ENCODE data around the gene RIC3.

DNA sequence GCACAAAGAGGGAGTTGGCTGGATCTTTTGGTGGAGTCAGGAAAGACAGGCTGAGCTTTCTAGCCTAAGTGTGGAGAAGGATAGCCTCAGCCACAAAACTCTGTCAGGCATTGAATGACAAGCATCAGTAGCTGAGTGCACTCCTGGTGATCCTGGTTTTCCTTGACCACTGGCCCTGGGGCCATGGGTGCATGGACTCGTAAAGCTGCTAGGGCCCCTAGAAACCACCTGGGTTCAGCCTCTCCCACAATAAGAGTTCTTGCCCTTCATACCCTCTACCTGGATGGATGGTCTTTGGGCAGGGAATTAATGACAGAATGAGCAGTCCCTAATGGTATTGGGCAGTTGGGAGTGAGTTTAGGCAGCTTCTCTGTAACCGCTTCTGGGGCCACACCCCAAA, 64.9 kb downstream of the RIC3 start:
- TF ChIP-seq, protein P1, sequence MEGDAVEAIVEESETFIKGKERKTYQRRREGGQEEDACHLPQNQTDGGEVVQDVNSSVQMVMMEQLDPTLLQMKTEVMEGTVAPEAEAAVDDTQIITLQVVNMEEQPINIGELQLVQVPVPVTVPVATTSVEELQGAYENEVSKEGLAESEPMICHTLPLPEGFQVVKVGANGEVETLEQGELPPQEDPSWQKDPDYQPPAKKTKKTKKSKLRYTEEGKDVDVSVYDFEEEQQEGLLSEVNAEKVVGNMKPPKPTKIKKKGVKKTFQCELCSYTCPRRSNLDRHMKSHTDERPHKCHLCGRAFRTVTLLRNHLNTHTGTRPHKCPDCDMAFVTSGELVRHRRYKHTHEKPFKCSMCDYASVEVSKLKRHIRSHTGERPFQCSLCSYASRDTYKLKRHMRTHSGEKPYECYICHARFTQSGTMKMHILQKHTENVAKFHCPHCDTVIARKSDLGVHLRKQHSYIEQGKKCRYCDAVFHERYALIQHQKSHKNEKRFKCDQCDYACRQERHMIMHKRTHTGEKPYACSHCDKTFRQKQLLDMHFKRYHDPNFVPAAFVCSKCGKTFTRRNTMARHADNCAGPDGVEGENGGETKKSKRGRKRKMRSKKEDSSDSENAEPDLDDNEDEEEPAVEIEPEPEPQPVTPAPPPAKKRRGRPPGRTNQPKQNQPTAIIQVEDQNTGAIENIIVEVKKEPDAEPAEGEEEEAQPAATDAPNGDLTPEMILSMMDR (IDR thresholded peaks at IDR 0.05; ENCODE audit: insufficient read depth, low read length, poor library complexity, severe bottlenecking), result no peak
- TF ChIP-seq EZH2phosphoT487 (conservative IDR thresholded peaks at IDR 0.05; ENCODE audit: low read length), result no peak
